ENCODE measurements around the gene NKAPD1. TPM values are rescaled to one million over a fixed set of nuclear protein-coding genes. Genes with fewer than 3 reads are reported as not detected.

The NKAPD1 gene
- total RNA-seq, 2 donors from 2014 or later, result 11.8 to 16.8 TPM

DNA sequence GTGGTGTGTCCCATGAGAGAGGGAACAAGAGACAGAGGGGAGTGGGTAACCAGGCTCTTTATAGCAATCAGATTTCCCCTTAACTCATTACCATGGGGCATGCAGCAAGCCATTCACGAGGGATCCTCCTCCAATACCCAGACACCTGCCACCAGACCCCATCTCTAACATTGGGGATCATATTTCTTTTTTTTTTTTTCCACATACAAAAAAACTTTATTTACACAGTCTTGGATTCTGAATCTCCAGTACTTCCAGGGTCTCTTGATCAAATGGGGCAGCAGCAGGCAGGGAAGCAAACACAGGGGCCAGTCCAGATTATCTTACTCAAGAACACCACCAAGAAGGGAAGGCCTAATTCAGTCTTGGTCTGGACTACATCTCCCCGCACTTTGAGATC lies 44.6 kb upstream of the NKAPD1 start:
- H3K27ac ChIP-seq, result no peak overlapping the region
- TF ChIP-seq POLR2A (IDR thresholded peaks at IDR 0.05) (no peak), POLR2AphosphoS5 (IDR thresholded peaks at IDR 0.05) (no peak)
- TF ChIP-seq, protein P1, sequence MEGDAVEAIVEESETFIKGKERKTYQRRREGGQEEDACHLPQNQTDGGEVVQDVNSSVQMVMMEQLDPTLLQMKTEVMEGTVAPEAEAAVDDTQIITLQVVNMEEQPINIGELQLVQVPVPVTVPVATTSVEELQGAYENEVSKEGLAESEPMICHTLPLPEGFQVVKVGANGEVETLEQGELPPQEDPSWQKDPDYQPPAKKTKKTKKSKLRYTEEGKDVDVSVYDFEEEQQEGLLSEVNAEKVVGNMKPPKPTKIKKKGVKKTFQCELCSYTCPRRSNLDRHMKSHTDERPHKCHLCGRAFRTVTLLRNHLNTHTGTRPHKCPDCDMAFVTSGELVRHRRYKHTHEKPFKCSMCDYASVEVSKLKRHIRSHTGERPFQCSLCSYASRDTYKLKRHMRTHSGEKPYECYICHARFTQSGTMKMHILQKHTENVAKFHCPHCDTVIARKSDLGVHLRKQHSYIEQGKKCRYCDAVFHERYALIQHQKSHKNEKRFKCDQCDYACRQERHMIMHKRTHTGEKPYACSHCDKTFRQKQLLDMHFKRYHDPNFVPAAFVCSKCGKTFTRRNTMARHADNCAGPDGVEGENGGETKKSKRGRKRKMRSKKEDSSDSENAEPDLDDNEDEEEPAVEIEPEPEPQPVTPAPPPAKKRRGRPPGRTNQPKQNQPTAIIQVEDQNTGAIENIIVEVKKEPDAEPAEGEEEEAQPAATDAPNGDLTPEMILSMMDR (IDR thresholded peaks at IDR 0.05), result no peak
- H3K4me1 ChIP-seq (replicated peaks), result no peaks in the 10 kb centered on the region
- H3K9me3 ChIP-seq, result no peaks in the 10 kb centered on the region
- WGBS, result 96% methylated on average over 2 of the region's 2 CpGs
- intact Hi-C loops (cut with DNase I), result no loop called here
- no peak overlapping the region for H3K4me3 ChIP-seq
- H3K27me3 ChIP-seq (replicated peaks; ENCODE audit: insufficient read depth), result no peaks in the 10 kb centered on the region
- DNase-seq (ENCODE audit: low spot score), result no peak
- peaks cover 0 to 2% of the 10 kb centered on the region in 2 donors for H3K36me3 ChIP-seq

- Histone ChIP-seq H3K4me1 (replicated peaks) (no peaks in the 10 kb centered on the region), H3K27ac (no peak overlapping the region), H3K9me3 (no peaks in the 10 kb centered on the region), H3K36me3 (peaks cover 0 to under 1% of the 10 kb centered on the region in 2 donors), H3K27me3 (replicated peaks; ENCODE audit: insufficient read depth) (no peaks in the 10 kb centered on the region), H3K4me3 (no peak overlapping the region)
- no peak for DNase-seq (ENCODE audit: low spot score)
- TF ChIP-seq, protein P1 (IDR thresholded peaks at IDR 0.05), result no peak
- no peak for TF ChIP-seq POLR2AphosphoS5 (IDR thresholded peaks at IDR 0.05)
- TF ChIP-seq POLR2A (IDR thresholded peaks at IDR 0.05), result no peak
- intact Hi-C loops (cut with DNase I), result no loop called here
- 94% methylated on average over 3 of the region's 3 CpGs for WGBS
Measured at GRCh38 chr11:112033902-112034301, 40.2 kb upstream of the NKAPD1 start.

- TF ChIP-seq POLR2AphosphoS5 (IDR thresholded peaks at IDR 0.05) (no peak), POLR2A (IDR thresholded peaks at IDR 0.05) (no peak)
- TF ChIP-seq, protein P1 (IDR thresholded peaks at IDR 0.05), result no peak
- no peak overlapping the region for H3K27ac ChIP-seq
- no peak overlapping the region for H3K4me3 ChIP-seq
- intact Hi-C loops (cut with DNase I), result no loop called here
- H3K36me3 ChIP-seq, result no peaks in the 10 kb centered on the region
- H3K27me3 ChIP-seq (replicated peaks; ENCODE audit: insufficient read depth), result no peaks in the 10 kb centered on the region
- no peaks in the 10 kb centered on the region for H3K4me1 ChIP-seq (replicated peaks)
- no peak for DNase-seq (ENCODE audit: low spot score)
- no peaks in the 10 kb centered on the region for H3K9me3 ChIP-seq
Measured at GRCh38 chr11:112037527-112037926, 36.6 kb upstream of the NKAPD1 start.

- no peak for DNase-seq (ENCODE audit: low spot score)
- no peak overlapping the region for H3K27ac ChIP-seq
- no peaks in the 10 kb centered on the region for H3K36me3 ChIP-seq
- H3K4me1 ChIP-seq (replicated peaks), result no peaks in the 10 kb centered on the region
- WGBS, result 64% methylated on average over 6 of the region's 6 CpGs
- intact Hi-C loops (cut with DNase I), result no loop called here
- no peak for TF ChIP-seq POLR2A (IDR thresholded peaks at IDR 0.05)
- no peak for TF ChIP-seq POLR2AphosphoS5 (IDR thresholded peaks at IDR 0.05)
- TF ChIP-seq, protein P1 (IDR thresholded peaks at IDR 0.05), result no peak
- H3K27me3 ChIP-seq (replicated peaks; ENCODE audit: insufficient read depth), result no peaks in the 10 kb centered on the region
- H3K4me3 ChIP-seq, result no peak overlapping the region
- H3K9me3 ChIP-seq, result no peaks in the 10 kb centered on the region
Measured at GRCh38 chr11:112042161-112042960, 31.7 kb upstream of the NKAPD1 start.

GRCh38 chr11:112042961-112043304 lies 31.2 kb upstream of the NKAPD1 start:
- no peaks in the 10 kb centered on the region for H3K36me3 ChIP-seq
- H3K4me3 ChIP-seq, result no peak overlapping the region
- H3K9me3 ChIP-seq, result no peaks in the 10 kb centered on the region
- intact Hi-C loops (cut with DNase I), result no loop called here
- no peak for TF ChIP-seq POLR2A (IDR thresholded peaks at IDR 0.05)
- TF ChIP-seq, protein P1 (IDR thresholded peaks at IDR 0.05), result no peak
- TF ChIP-seq POLR2AphosphoS5 (IDR thresholded peaks at IDR 0.05), result no peak
- H3K27me3 ChIP-seq (replicated peaks; ENCODE audit: insufficient read depth), result no peaks in the 10 kb centered on the region
- WGBS, result 81% methylated on average over 2 of the region's 2 CpGs
- H3K4me1 ChIP-seq (replicated peaks), result no peaks in the 10 kb centered on the region
- DNase-seq (ENCODE audit: low spot score), result no peak
- H3K27ac ChIP-seq, result no peak overlapping the region

Data from prostate gland (tissue), 2 donors.